Naive thymus-derived CD8-positive, alpha-beta T cell (primary cell): ENCODE results near the gene LINS1. TPM values are rescaled to one million over a fixed set of nuclear protein-coding genes. Genes with fewer than 3 reads are reported as not detected.

Experiments
- ATAC-seq, 2 donors: fragments of 150-1000 bp; cut with Tn5 transposase in 1 of 2; sonication (Bioruptor Pico), chemical (Tn5 transposase) in 1 of 2; 1 replicate in 1 of 2; 2 replicates in 1 of 2; pipeline ENCODE4 v1.10.0; 2021; ENCODE audit warnings: mild to moderate bottlenecking in 2 of 2, moderate library complexity in 2 of 2
- POLR2A ChIA-PET: fragments of 350-600 bp; sonication (Branson Sonifier 250); formaldehyde crosslinking; loops from one replicate; lab custom pipeline; 2021; ENCODE audit warnings: antibody characterized with exemption; lab: Charles Lee
- DNase-seq, 10 donors: peaks; one replicate each; pipeline versions ENCODE4 v3.0.0 to v3.0.0-alpha.2; 2020 to 2022
- H3K27ac Mint-ChIP-seq, 10 donors: one replicate each; pipeline ENCODE4 v1.8.0; 2020 to 2022; ENCODE audit warnings: mild to moderate bottlenecking in 10 of 10, mixed read lengths in 10 of 10, moderate library complexity in 4 of 10, inconsistent platforms in 1 of 10
- H3K27me3 Mint-ChIP-seq, 5 donors: one replicate each; pipeline ENCODE4 v1.8.0; 2021 to 2022; ENCODE audit warnings: mixed read lengths in 5 of 5
- H3K36me3 Mint-ChIP-seq, 3 donors: one replicate each; pipeline ENCODE4 v1.8.0; 2020 to 2022; ENCODE audit warnings: mixed read lengths in 3 of 3, mild to moderate bottlenecking in 2 of 3, inconsistent platforms in 1 of 3
- H3K4me1 Mint-ChIP-seq, 4 donors: one replicate each; pipeline ENCODE4 v1.8.0; 2021 to 2022; ENCODE audit warnings: mixed read lengths in 4 of 4
- H3K4me3 Mint-ChIP-seq, 10 donors: one replicate each; pipeline ENCODE4 v1.8.0; 2020 to 2022; ENCODE audit warnings: mild to moderate bottlenecking in 10 of 10, mixed read lengths in 10 of 10, moderate library complexity in 6 of 10, inconsistent platforms in 1 of 10
- H3K9me3 Mint-ChIP-seq, 9 donors: one replicate each; pipeline ENCODE4 v1.8.0; 2020 to 2022; ENCODE audit warnings: mixed read lengths in 9 of 9, mild to moderate bottlenecking in 3 of 9, inconsistent platforms in 1 of 9, moderate library complexity in 1 of 9
- polyA plus RNA-seq, 3 donors: library from polyadenylated mRNA; unstranded; fragments of 300-500 nt; fragmentation: Illumina TruSeq; gene quantifications; one replicate each; pipeline ENCODE4 v1.2.3, GENCODE V29; 2021
- total RNA-seq, 8 experiments: library from RNA in 2 of 8; stranded (reverse) in 2 of 8; gene quantifications; one replicate each; pipeline ENCODE4 v1.2.3 and lab custom pipeline; 2021 to 2026

Gene LINS1
- total and polyA plus RNA-seq, 5 experiments from 2014 or later, result 41.2 to 71.4 (median 47.1) TPM

DNA sequence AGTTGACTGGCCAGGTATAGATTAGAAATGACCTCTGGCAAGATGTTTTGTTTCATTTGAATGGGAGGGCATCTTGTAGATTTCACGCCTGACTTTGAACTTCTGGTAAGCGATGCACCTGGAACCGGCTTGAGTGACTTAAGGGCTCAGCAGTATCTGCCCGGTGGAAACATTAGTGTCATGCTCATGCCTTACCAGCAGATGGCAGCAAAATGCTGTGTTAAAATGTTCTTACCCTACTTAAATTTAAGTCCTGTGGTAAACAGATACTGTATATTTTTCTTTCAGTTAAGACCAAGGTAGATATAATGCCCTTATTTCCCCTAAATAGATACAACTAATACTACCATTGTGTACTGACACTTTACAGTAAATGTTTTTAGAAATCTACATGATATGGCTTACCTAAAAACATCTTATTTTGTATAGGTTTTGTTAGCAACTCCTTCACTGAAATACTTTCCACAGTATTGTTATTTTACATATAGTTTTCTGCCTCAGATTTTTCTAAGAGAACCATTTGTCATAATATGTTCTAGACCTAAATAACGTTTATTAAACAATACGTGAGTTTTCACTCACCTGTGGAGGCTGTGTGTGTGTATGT, 25.9 kb upstream of the LINS1 start:
- Mint-ChIP-seq H3K27me3 (no peaks in the 10 kb centered on the region), H3K4me3 (no peak overlapping the region), H3K4me1 (peaks cover 11 to 38% (median 23%) of the 10 kb centered on the region in 4 donors), H3K27ac (peak overlapping the region in 5 of 10 donors; percentile 7 to 49 (median 29)), H3K36me3 (peaks cover 7 to 47% (median 16%) of the 10 kb centered on the region in 3 donors), H3K9me3 (no peaks in the 10 kb centered on the region)
- POLR2A ChIA-PET, result no interaction called here
- DNase-seq (peak; percentile 30 to 78 (median 66)), ATAC-seq (peak; percentile 76 to 80)

DNA sequence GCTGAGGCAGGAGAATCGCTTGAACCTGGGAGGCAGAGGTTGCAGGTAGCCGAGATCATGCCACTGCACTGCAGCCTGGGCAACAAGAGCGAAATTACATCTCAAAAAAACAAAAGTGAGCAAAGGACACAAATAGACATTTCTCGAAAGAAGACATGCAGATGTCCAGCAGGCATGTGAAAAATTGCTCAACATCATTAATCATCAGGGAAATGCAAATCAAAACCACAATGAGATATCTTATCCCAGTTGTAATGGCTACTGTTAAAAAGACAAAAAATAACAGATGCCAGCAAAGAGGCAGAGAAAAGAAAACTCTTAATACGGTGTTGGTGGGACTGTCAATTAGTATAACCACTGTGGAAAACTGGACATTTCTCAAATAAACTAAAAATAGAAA, 21.3 kb upstream of the LINS1 start:
- Mint-ChIP-seq H3K27me3 (no peaks in the 10 kb centered on the region), H3K4me3 (no peak overlapping the region), H3K9me3 (no peaks in the 10 kb centered on the region), H3K36me3 (peaks cover 0 to 39% (median 0%) of the 10 kb centered on the region in 3 donors), H3K27ac (no peak overlapping the region), H3K4me1 (peaks cover 5 to 19% (median 10%) of the 10 kb centered on the region in 4 donors)
- POLR2A ChIA-PET, result no interaction called here
- DNase-seq (no peak), ATAC-seq (no peak)

DNA sequence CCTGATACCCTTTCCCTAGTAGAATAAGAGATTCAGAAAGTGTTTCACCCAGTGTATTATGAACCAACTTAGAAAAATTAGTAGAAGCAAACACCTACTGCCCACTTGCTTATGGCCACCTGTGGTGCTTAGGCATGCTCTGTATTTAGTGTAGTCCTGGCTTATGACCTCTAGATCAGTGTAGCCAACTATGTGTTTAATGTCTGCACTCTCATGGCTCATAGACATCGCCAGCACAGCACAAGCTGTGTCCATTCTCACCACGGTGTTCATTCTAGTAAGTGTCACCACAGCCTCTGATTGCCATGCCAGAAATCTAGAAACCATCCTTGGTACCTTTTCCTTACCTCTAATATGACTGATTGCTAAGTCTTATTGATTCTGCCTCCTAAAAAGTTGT, 14.7 kb upstream of the LINS1 start:
- Mint-ChIP-seq H3K4me3 (no peak overlapping the region), H3K27me3 (no peaks in the 10 kb centered on the region), H3K36me3 (peaks cover 0 to 82% (median 10%) of the 10 kb centered on the region in 3 donors), H3K27ac (peak overlapping the region in 1 of 10 donors; percentile 65), H3K9me3 (no peaks in the 10 kb centered on the region), H3K4me1 (peaks cover 11 to 45% (median 29%) of the 10 kb centered on the region in 4 donors)
- POLR2A ChIA-PET, result no interaction called here
- DNase-seq (no peak), ATAC-seq (no peak)

DNA sequence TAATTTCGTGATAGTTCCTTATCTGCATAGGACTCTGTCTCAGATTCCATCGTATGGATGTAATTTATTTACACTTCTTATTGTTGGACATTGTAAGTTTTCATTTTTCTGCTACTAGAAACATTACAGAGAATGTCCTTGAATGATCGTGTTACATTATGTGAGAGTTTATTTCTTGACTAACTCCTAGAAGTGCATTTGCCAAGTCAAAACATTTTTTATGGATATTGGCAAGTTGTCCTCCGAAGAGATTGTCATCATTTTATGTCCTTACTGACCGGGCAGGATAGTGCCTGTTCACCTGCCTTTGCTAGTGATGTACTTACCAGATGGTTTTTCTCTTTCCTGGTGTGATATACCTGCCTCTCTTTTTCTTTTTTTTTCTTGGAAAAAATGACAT, 13.8 kb upstream of the LINS1 start:
- DNase-seq, result no peak
- no peaks in the 10 kb centered on the region for H3K9me3 Mint-ChIP-seq
- H3K27me3 Mint-ChIP-seq, result no peaks in the 10 kb centered on the region
- H3K4me3 Mint-ChIP-seq, result no peak overlapping the region
- POLR2A ChIA-PET, result no interaction called here
- no peak for ATAC-seq
- peak overlapping the region in 3 of 10 donors; percentile 23 to 66 (median 58) for H3K27ac Mint-ChIP-seq
- peaks cover 11 to 45% (median 30%) of the 10 kb centered on the region in 4 donors for H3K4me1 Mint-ChIP-seq
- H3K36me3 Mint-ChIP-seq, result peaks cover 0 to 86% (median 11%) of the 10 kb centered on the region in 3 donors

DNA sequence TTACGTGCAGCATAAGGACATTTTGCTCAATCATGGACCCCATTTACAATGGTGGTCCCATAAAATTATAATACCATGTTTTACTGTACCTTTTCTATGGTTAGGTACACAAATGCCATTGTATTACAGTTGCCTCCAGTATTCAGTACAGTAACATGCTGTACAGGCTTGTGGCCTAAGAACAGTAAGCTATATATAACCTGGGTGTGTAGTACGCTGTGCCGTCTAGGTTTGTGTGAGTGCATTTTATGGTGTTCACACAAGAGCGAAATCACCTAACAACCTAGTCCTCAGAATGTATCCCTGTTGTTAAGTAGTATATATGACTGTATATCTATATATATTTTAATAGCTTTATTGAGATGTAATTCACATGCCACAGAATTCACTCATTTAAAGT, 12.9 kb upstream of the LINS1 start:
- H3K9me3 Mint-ChIP-seq, result no peaks in the 10 kb centered on the region
- peaks cover 11 to 45% (median 32%) of the 10 kb centered on the region in 4 donors for H3K4me1 Mint-ChIP-seq
- peak overlapping the region in 1 of 10 donors; percentile 54 for H3K27ac Mint-ChIP-seq
- POLR2A ChIA-PET, result no interaction called here
- H3K36me3 Mint-ChIP-seq, result peaks cover 0 to 88% (median 16%) of the 10 kb centered on the region in 3 donors
- no peak overlapping the region for H3K4me3 Mint-ChIP-seq
- ATAC-seq (no peak), DNase-seq (no peak)
- H3K27me3 Mint-ChIP-seq, result no peaks in the 10 kb centered on the region

DNA sequence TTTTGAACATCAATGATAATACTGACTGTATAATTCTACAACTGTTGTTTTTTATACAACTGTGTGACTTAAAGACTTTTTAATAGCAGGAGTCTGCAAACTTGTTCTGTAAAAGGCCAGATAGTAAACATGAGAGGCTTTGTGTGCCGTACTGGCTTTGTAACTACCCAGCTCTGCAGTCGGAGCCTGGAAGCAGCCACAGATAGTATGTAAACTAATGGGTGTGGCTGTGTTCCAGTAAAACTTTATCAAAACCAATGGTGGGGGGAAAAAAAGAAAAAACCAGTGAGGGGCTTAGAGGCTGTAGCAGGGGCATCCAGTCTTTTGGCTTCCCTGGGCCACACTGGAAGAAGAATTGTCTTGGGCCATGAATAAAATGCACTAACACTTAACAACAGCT, 12.4 kb upstream of the LINS1 start:
- H3K4me1 Mint-ChIP-seq, result peaks cover 11 to 43% (median 32%) of the 10 kb centered on the region in 4 donors
- POLR2A ChIA-PET, result no interaction called here
- no peaks in the 10 kb centered on the region for H3K9me3 Mint-ChIP-seq
- peak overlapping the region in 3 of 10 donors; percentile 31 to 53 (median 40) for H3K27ac Mint-ChIP-seq
- DNase-seq (no peak), ATAC-seq (no peak)
- H3K4me3 Mint-ChIP-seq, result no peak overlapping the region
- H3K36me3 Mint-ChIP-seq, result peaks cover 0 to 89% (median 20%) of the 10 kb centered on the region in 3 donors
- no peaks in the 10 kb centered on the region for H3K27me3 Mint-ChIP-seq

DNA sequence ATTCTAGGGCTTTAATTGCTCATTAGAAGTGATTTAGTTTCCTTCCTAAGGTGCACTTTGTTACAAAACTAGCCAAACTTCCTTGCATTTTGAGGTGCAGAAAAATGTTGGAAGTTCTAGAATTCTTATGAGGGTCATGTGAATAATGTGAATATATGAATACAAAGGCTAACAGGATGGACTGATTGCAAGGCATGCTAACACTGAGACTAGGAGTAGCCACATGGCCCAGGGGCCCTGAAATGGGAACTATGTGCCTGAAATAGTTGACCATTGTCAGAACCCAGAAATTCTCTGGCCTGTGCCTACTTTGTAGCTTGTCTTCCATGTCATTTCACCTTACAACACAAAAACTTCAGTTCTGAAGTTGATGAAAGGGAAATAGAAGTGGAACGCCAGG, 11.2 kb upstream of the LINS1 start:
- Mint-ChIP-seq H3K4me1 (peaks cover 9 to 40% (median 33%) of the 10 kb centered on the region in 4 donors), H3K27me3 (no peaks in the 10 kb centered on the region), H3K4me3 (no peak overlapping the region), H3K9me3 (no peaks in the 10 kb centered on the region), H3K36me3 (peaks cover 0 to 89% (median 20%) of the 10 kb centered on the region in 3 donors), H3K27ac (no peak overlapping the region)
- ATAC-seq (no peak), DNase-seq (no peak)
- POLR2A ChIA-PET, result no interaction called here

DNA sequence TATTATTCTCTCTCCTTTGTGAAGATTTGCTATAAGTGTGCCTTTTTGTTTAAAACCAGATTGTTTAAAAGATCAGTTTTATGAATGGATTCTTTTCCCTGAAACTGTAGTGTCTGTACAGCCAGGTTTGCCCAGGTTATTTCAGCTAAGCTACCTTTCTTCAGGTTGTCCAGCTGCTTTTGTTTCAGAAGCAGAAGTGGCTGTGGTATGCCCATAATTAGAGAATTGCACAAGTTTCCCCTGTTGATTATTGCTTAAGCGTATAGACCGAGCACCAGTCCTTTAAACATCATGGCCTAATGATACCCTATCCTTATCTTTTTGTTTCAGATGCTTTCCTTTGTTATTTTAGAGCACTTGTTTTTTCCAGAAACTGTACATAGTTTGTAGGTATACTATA, 10.6 kb upstream of the LINS1 start:
- no peaks in the 10 kb centered on the region for H3K9me3 Mint-ChIP-seq
- H3K27ac Mint-ChIP-seq, result peak overlapping the region in 1 of 10 donors; percentile 64
- POLR2A ChIA-PET, result no interaction called here
- H3K27me3 Mint-ChIP-seq, result no peaks in the 10 kb centered on the region
- DNase-seq, result no peak
- no peak for ATAC-seq
- peaks cover 0 to 93% (median 22%) of the 10 kb centered on the region in 3 donors for H3K36me3 Mint-ChIP-seq
- peaks cover 9 to 46% (median 38%) of the 10 kb centered on the region in 4 donors for H3K4me1 Mint-ChIP-seq
- H3K4me3 Mint-ChIP-seq, result no peak overlapping the region

DNA sequence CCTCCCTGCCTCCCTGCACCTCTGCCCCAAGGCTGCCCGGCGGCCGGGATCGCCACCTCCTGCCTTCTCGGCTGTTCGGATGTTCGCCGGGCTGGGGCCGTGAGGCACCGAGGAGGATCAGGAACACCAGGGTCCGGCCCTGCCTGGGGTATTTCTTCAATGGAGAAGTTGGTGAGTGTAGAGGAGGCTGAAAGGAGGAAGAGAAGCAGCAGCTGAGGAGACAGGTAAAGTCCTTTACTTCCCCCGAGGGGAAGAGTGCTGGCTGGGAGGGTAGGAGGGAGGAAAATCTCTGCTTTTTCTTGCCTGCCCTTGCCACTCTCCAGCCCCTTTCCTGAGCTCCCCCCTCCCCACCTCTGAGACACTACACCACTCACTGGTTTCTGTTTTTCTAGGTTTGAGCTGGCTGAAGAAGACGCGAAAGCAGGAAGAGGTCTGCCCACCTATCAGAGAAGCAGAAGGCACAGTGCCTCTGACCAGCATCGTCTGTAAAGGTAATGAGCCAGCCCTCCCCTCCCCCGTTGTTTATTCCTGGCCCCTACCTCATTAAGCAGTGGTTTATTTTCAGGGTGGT, 924 bp upstream of the LINS1 start:
- DNase-seq, result peak in 6 of 10 donors; percentile 5 to 42 (median 17)
- peak overlapping the region in 8 of 10 donors; percentile 82 to 96 (median 92) for H3K27ac Mint-ChIP-seq
- peak; percentile 1 to 5 for ATAC-seq
- H3K27me3 Mint-ChIP-seq, result no peaks in the 10 kb centered on the region
- no peak overlapping the region for H3K4me3 Mint-ChIP-seq
- POLR2A ChIA-PET, result interaction anchor here (0.6 to 2.2 kb wide), 10 partner anchors 11 to 692 kb away, joined by 3 to 9 read pairs (median 4); partner anchors contain the start of genes ADAMTS17 and SNRPA1
- peaks cover 17 to 63% (median 52%) of the 10 kb centered on the region in 4 donors for H3K4me1 Mint-ChIP-seq
- peaks cover 0 to 34% (median 10%) of the 10 kb centered on the region in 3 donors for H3K36me3 Mint-ChIP-seq
- no peaks in the 10 kb centered on the region for H3K9me3 Mint-ChIP-seq

DNA sequence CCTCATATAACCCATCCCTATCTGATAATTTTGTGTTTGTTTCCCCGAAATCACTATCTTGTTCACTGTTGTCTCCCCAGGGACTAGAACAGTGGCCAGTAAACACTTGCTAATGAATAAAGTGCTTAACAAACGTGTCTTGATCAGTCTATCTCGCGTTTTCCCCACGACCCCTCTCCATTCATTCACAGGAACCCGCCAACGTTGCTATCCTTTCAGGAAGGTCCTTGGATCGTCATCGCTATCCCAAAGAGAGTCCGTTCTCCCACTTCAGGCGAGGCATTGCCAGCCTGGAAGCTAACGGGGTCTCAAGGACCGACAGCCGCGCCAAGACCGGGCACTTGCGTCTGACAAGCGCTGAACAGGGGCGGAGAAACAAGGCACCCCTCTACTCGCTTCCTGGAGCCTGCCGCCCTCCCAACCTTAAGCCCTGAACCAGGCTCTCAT, 344 bp downstream of the LINS1 start:
- Mint-ChIP-seq H3K4me1 (peaks cover 21 to 62% (median 49%) of the 10 kb centered on the region in 4 donors), H3K4me3 (no peak overlapping the region), H3K27me3 (no peaks in the 10 kb centered on the region), H3K36me3 (peaks cover 0 to 23% (median 7%) of the 10 kb centered on the region in 3 donors), H3K27ac (no peak overlapping the region), H3K9me3 (no peaks in the 10 kb centered on the region)
- ATAC-seq (peak; percentile 11 to 24), DNase-seq (no peak)
- POLR2A ChIA-PET, result interaction anchor here (0.9 to 2.2 kb wide), 8 partner anchors 9 to 693 kb away, joined by 3 to 9 read pairs (median 4); partner anchors contain the start of gene SNRPA1

DNA sequence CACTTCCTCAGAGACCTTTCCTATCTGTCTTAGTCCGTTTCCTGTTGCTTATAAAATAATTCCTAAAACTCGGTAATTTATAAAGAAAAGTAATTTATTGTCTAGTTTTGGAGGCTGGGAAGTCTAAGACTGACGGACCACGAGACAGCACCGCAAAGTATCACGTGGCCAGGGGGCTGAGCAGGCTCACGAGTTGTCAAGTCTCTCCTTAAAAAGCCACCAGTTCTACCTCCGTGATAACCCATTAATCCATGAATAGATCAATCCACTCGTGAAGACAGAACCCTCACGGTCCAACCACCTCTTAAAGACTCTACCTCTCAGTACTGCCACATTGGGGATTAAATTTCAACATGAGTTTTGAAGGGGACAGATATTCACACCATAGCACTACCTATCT, 821 bp downstream of the LINS1 start:
- Mint-ChIP-seq H3K4me1 (peaks cover 20 to 62% (median 48%) of the 10 kb centered on the region in 4 donors), H3K9me3 (no peaks in the 10 kb centered on the region)

DNA sequence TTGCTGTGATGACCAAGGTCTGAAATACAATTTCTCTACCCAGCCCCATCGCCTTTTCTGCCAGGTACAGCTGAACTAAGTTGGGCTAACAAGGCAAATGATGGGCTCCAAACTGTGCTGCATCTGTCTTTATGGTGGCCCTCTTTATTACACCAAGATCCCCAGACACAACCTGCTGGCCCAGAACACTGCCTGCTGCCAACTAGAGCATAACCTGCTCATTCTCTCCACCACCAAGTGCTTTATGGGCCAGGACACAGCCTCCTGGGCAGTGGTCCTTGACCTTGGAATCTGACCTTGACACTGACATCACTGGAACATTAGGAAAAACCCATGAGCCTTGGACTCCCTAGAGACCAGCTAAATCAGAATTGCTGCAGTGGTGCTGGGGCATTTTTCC, 3.3 kb downstream of the LINS1 start:
- H3K27me3 Mint-ChIP-seq, result no peaks in the 10 kb centered on the region
- peaks cover 12 to 61% (median 39%) of the 10 kb centered on the region in 4 donors for H3K4me1 Mint-ChIP-seq
- H3K36me3 Mint-ChIP-seq, result no peaks in the 10 kb centered on the region
- POLR2A ChIA-PET, result interaction anchor here (0.7 kb wide), 1 partner anchor 670 kb away, joined by 3 read pairs; no protein-coding TSS in a partner anchor
- H3K27ac Mint-ChIP-seq, result peak overlapping the region in 3 of 10 donors; percentile 91 to 99 (median 93)
- ATAC-seq, result no peak
- no peaks in the 10 kb centered on the region for H3K9me3 Mint-ChIP-seq
- no peak for DNase-seq
- peak overlapping the region in 9 of 10 donors; percentile 6 to 68 (median 55) for H3K4me3 Mint-ChIP-seq

More for the DNA sequence above, 821 bp downstream of the LINS1 start:
- H3K27ac Mint-ChIP-seq, result no peak overlapping the region
- no peak for ATAC-seq
- H3K36me3 Mint-ChIP-seq, result peaks cover 0 to 18% (median 5%) of the 10 kb centered on the region in 3 donors
- no peaks in the 10 kb centered on the region for H3K27me3 Mint-ChIP-seq
- no peak overlapping the region for H3K4me3 Mint-ChIP-seq
- POLR2A ChIA-PET, result interaction anchor here (1.0 to 2.2 kb wide), 4 partner anchors 8 to 693 kb away, joined by 3 to 9 read pairs (median 4); partner anchors contain the start of gene SNRPA1
- DNase-seq, result peak in 8 of 10 donors; percentile 17 to 39 (median 35)
